GM18519 (cell line): ENCODE data around the gene ARHGEF39.
"Not testable (repeated sequence)": the region's sequence is repeated elsewhere in the genome, so short reads cannot be mapped to it uniquely, and the experiment has no call there.

Experiments used
- ATAC-seq: cut with Tn5 transposase; IDR thresholded peaks from one replicate; pipeline ENCODE4 v1.9.1; 2021; ENCODE audit warnings: mild to moderate bottlenecking, moderate library complexity; ENCODE audit not compliant: unreplicated experiment, low FRiP score

ARHGEF39 gene

GRCh38 chr9:35653611-35654010 is 11.4 kb downstream of the ARHGEF39 start:
- ATAC-seq = no peak

- no peak for ATAC-seq
Observed at GRCh38 chr9:35652829-35653209, 12.2 kb downstream of the ARHGEF39 start.

- no peak for ATAC-seq
Observed at GRCh38 chr9:35651956-35652828, 12.8 kb downstream of the ARHGEF39 start.

GRCh38 chr9:35650341-35651158 is 14.4 kb downstream of the ARHGEF39 start, which contains the start of gene SIT1:
Gene SIT1 (minus strand): TSS chr9:35650931. CDS start chr9:35650853, 78 bp downstream.
- no peak for ATAC-seq

GRCh38 chr9:35649431-35650340 is 15.3 kb downstream of the ARHGEF39 start:
- no peak for ATAC-seq

- ATAC-seq = peak; percentile 87
Observed at GRCh38 chr9:35646533-35647265, 18.3 kb downstream of the ARHGEF39 start.

- ATAC-seq = no peak
Observed at GRCh38 chr9:35646153-35646532, 18.9 kb downstream of the ARHGEF39 start.

GRCh38 chr9:35645736-35646135 is 19.3 kb downstream of the ARHGEF39 start:
- not testable (repeated sequence) for ATAC-seq

- ATAC-seq = no peak
Observed at GRCh38 chr9:35643046-35643445, 21.9 kb downstream of the ARHGEF39 start.

- ATAC-seq = not testable (repeated sequence)
Observed at GRCh38 chr9:35641478-35641877, 23.5 kb downstream of the ARHGEF39 start.

- ATAC-seq = not testable (repeated sequence)
Observed at GRCh38 chr9:35640431-35640830, 24.6 kb downstream of the ARHGEF39 start.

GRCh38 chr9:35639631-35640030 is 25.4 kb downstream of the ARHGEF39 start:
- no peak for ATAC-seq

- not testable (repeated sequence) for ATAC-seq
Observed at GRCh38 chr9:35639225-35639624, 25.8 kb downstream of the ARHGEF39 start.

GRCh38 chr9:35638751-35639150 is 26.2 kb downstream of the ARHGEF39 start:
- not testable (repeated sequence) for ATAC-seq

GRCh38 chr9:35637427-35637955 is 27.5 kb downstream of the ARHGEF39 start:
- ATAC-seq = not testable (repeated sequence)

- not testable (repeated sequence) for ATAC-seq
Observed at GRCh38 chr9:35636877-35637246, 28.1 kb downstream of the ARHGEF39 start.

GRCh38 chr9:35636135-35636876 is 28.7 kb downstream of the ARHGEF39 start:
- no peak for ATAC-seq

- ATAC-seq = no peak
Observed at GRCh38 chr9:35635730-35636129, 29.3 kb downstream of the ARHGEF39 start.

- no peak for ATAC-seq
Observed at GRCh38 chr9:35629597-35629996, 35.4 kb downstream of the ARHGEF39 start.
